Transverse colon (tissue), 4 donors: Measurements from ENCODE around the gene TMEM266. TPM values are rescaled to one million over a fixed set of nuclear protein-coding genes. Genes with fewer than 3 reads are reported as not detected.

Experiments
- DNase-seq: peaks from one replicate; pipeline ENCODE4 v3.0.0-alpha.2; 2019
- H3K27ac ChIP-seq, 4 donors: fragments of 200-600 bp; sonication (generic); 2 replicates each; pipeline ENCODE4 v1.5.1; 2016 to 2018; ENCODE audit warnings: inconsistent platforms in 4 of 4
- H3K27me3 ChIP-seq: fragments of 200-600 bp; sonication (generic); 2 replicates; pipeline ENCODE4 v1.5.1; 2017; ENCODE audit warnings: inconsistent platforms
- H3K36me3 ChIP-seq, 4 donors: fragments of 200-600 bp; sonication (generic); 2 replicates each; pipeline ENCODE4 v1.5.1; 2017 to 2019; ENCODE audit warnings: inconsistent platforms in 4 of 4
- H3K4me1 ChIP-seq, 4 donors: fragments of 200-600 bp; sonication (generic); 2 replicates each; pipeline ENCODE4 v1.5.1; 2017 to 2020; ENCODE audit warnings: inconsistent platforms in 4 of 4
- H3K4me3 ChIP-seq, 4 donors: fragments of 200-600 bp; sonication (generic); 1 replicate in 1 of 4; 2 replicates in 3 of 4; pipeline versions ENCODE4 v1.5.1 to v1.6.1; 2017 to 2019; ENCODE audit warnings: inconsistent platforms in 4 of 4
- H3K9me3 ChIP-seq, 2 donors: fragments of 200-600 bp; sonication (generic); 2 replicates each; pipeline ENCODE4 v1.5.1; 2017 to 2019; ENCODE audit warnings: inconsistent platforms in 2 of 2
- CTCF ChIP-seq, 5 experiments: fragments of 200-600 bp in 3 of 5; fragments of 450-650 bp in 2 of 5; sonication (generic) in 3 of 5; IDR thresholded peaks; 1 replicate in 2 of 5; 2 replicates in 3 of 5; pipeline ENCODE4 v1.5.1; 2016 to 2017; ENCODE audit warnings: antibody characterized with exemption in 5 of 5, inconsistent platforms in 3 of 5, mild to moderate bottlenecking in 2 of 5, moderate library complexity in 1 of 5
- EP300 ChIP-seq: sonication (generic); formaldehyde crosslinking; IDR thresholded peaks from one replicate; pipeline ENCODE4 v1.6.1; 2017; ENCODE audit warnings: antibody characterized with exemption, low read depth
- POLR2A ChIP-seq: fragments of 450-650 bp; IDR thresholded peaks from one replicate; pipeline ENCODE4 v1.6.1; 2016; ENCODE audit warnings: antibody characterized with exemption, mild to moderate bottlenecking, moderate library complexity
- POLR2AphosphoS5 ChIP-seq, 3 donors: sonication (generic); formaldehyde crosslinking; IDR thresholded peaks; one replicate each; pipeline ENCODE4 v1.6.1; 2016; ENCODE audit warnings: antibody characterized with exemption in 3 of 3
- WGBS, 2 donors: methylation state at CpG; one replicate each; pipeline ENCODE4 v1.1.5; 2018; ENCODE audit warnings: low coverage in 1 of 2; 5-methylcytosine and 5-hydroxymethylcytosine counted together
- in situ Hi-C, 4 donors: fragments of 200-750 bp; cut with MboI; loops; one replicate each; pipeline versions ENCODE4 v1.15.0 to v1.15.1; 2017; ENCODE audit warnings: low sequenced_read_pairs in 3 of 4, low pct_ligation_motif_present in 1 of 4, low pct_unique_long_range_greater_than_20kb in 1 of 4
- intact Hi-C: fragments of 100-400 bp; cut with DNase I; formaldehyde crosslinking; loops from one replicate; pipeline ENCODE4 v1.15.1; 2023; ENCODE audit warnings: low total_unique reads
- total RNA-seq, 4 donors: library from RNA; depleted of rRNA; stranded (reverse); fragments of >200 nt; gene quantifications; one replicate each; pipeline ENCODE4 v1.1.0, GENCODE V29; 2016

TMEM266 gene
- total RNA-seq, 4 donors from 2014 or later: 0.41 TPM; not detected in 3

- in situ Hi-C loops (no loop called here), intact Hi-C loops (no loop called here)
- no peaks in the 10 kb centered on the region for H3K4me1 ChIP-seq
- WGBS, 2 donors: 71 to 80% methylated on average over 2 to 4 of the region's 4 CpGs
- no peak for DNase-seq
- no peak overlapping the region for H3K4me3 ChIP-seq
- TF ChIP-seq POLR2AphosphoS5 (IDR thresholded peaks at IDR 0.05) (no peak), POLR2A (no peak), EP300 (no peak), CTCF (IDR thresholded peaks at IDR 0.05) (no peak)
- no peaks in the 10 kb centered on the region for H3K27me3 ChIP-seq
- H3K9me3 ChIP-seq: no peaks in the 10 kb centered on the region
- peak overlapping the region in 1 of 4 donors; percentile 46 for H3K27ac ChIP-seq
- H3K36me3 ChIP-seq: no peaks in the 10 kb centered on the region
Observed at GRCh38 chr15:76169018-76169417, 109.2 kb downstream of the TMEM266 start.

- in situ Hi-C loops: no loop called here
- intact Hi-C loops: no loop called here
- Histone ChIP-seq H3K9me3 (no peaks in the 10 kb centered on the region), H3K4me3 (no peak overlapping the region), H3K27ac (peak overlapping the region in 3 of 4 donors; percentile 15 to 46 (median 46)), H3K27me3 (no peaks in the 10 kb centered on the region), H3K36me3 (no peaks in the 10 kb centered on the region), H3K4me1 (no peaks in the 10 kb centered on the region)
- no peak for DNase-seq
- TF ChIP-seq POLR2AphosphoS5 (IDR thresholded peaks at IDR 0.05) (no peak), POLR2A (no peak), EP300 (no peak), CTCF (IDR thresholded peaks at IDR 0.05) (no peak)
- WGBS, 2 donors: 71% methylated on average over 14 of the region's 16 CpGs; no CpG with 5 or more reads in 1 of the 2 donors
Observed at GRCh38 chr15:76169911-76170800, 110.4 kb downstream of the TMEM266 start.

GRCh38 chr15:76172782-76173181 lies 113.0 kb downstream of the TMEM266 start:
- in situ Hi-C loops (no loop called here), intact Hi-C loops (no loop called here)
- H3K4me3 ChIP-seq: no peak overlapping the region
- H3K4me1 ChIP-seq: no peaks in the 10 kb centered on the region
- H3K27me3 ChIP-seq: peaks cover under 1% of the 10 kb centered on the region
- no peaks in the 10 kb centered on the region for H3K9me3 ChIP-seq
- TF ChIP-seq POLR2A (no peak), CTCF (IDR thresholded peaks at IDR 0.05) (no peak), EP300 (no peak), POLR2AphosphoS5 (IDR thresholded peaks at IDR 0.05) (no peak)
- no peak overlapping the region for H3K27ac ChIP-seq
- DNase-seq: no peak
- WGBS, 2 donors: 80% methylated on average over 16 of the region's 16 CpGs; no CpG with 5 or more reads in 1 of the 2 donors
- H3K36me3 ChIP-seq: no peaks in the 10 kb centered on the region

- H3K4me1 ChIP-seq: peaks cover 0 to 4% (median 0%) of the 10 kb centered on the region in 4 donors
- H3K9me3 ChIP-seq: no peaks in the 10 kb centered on the region
- no peak overlapping the region for H3K4me3 ChIP-seq
- H3K27me3 ChIP-seq: peaks cover 6% of the 10 kb centered on the region
- WGBS, 2 donors: 81 to 100% methylated on average over 1 to 8 of the region's 8 CpGs
- no peak for DNase-seq
- in situ Hi-C loops: no loop called here
- TF ChIP-seq CTCF (IDR thresholded peaks at IDR 0.05) (no peak), POLR2AphosphoS5 (IDR thresholded peaks at IDR 0.05) (no peak), POLR2A (no peak), EP300 (no peak)
- no peak overlapping the region for H3K27ac ChIP-seq
- intact Hi-C loops: no loop called here
- no peaks in the 10 kb centered on the region for H3K36me3 ChIP-seq
Observed at GRCh38 chr15:76173317-76173834, 113.6 kb downstream of the TMEM266 start.
